GM18870 (cell line): ENCODE data around the gene KRT8.

Experiments used
- ATAC-seq: cut with Tn5 transposase; IDR thresholded peaks from one replicate; pipeline ENCODE4 v1.9.1; 2021; ENCODE audit warnings: moderate library complexity; ENCODE audit not compliant: unreplicated experiment

Gene KRT8

GRCh38 chr12:52925717-52926595 is 21.1 kb upstream of the KRT8 start:
- no peak for ATAC-seq

- no peak for ATAC-seq
These were observed 20.2 kb upstream of the KRT8 start for GRCh38 chr12:52924764-52925716.

- ATAC-seq: no peak
These were observed 16.8 kb upstream of the KRT8 start for GRCh38 chr12:52921488-52922165.

GRCh38 chr12:52920937-52921336 is 16.1 kb upstream of the KRT8 start:
- ATAC-seq: no peak

- no peak for ATAC-seq
These were observed 13.9 kb upstream of the KRT8 start for GRCh38 chr12:52918784-52919183.

- ATAC-seq: no peak
These were observed 13.5 kb upstream of the KRT8 start for GRCh38 chr12:52918351-52918750.

GRCh38 chr12:52917800-52918199 is 12.9 kb upstream of the KRT8 start:
- ATAC-seq: no peak

- no peak for ATAC-seq
These were observed 11.3 kb upstream of the KRT8 start for GRCh38 chr12:52916216-52916615.

GRCh38 chr12:52915637-52916036 is 10.8 kb upstream of the KRT8 start:
- no peak for ATAC-seq

- no peak for ATAC-seq
These were observed 9.8 kb upstream of the KRT8 start for GRCh38 chr12:52914576-52915121.

GRCh38 chr12:52913431-52913821 is 8.6 kb upstream of the KRT8 start:
- no peak for ATAC-seq

- no peak for ATAC-seq
These were observed 8.0 kb upstream of the KRT8 start for GRCh38 chr12:52912711-52913430.

GRCh38 chr12:52910248-52910883 is 5.5 kb upstream of the KRT8 start:
- no peak for ATAC-seq

GRCh38 chr12:52909796-52910195 is 4.9 kb upstream of the KRT8 start:
- no peak for ATAC-seq

- ATAC-seq: no peak
These were observed 4.5 kb upstream of the KRT8 start for GRCh38 chr12:52909331-52909730.

GRCh38 chr12:52907092-52907810 is 2.4 kb upstream of the KRT8 start:
- ATAC-seq: no peak

- ATAC-seq: no peak
These were observed 1.3 kb upstream of the KRT8 start for GRCh38 chr12:52906191-52906601.

- no peak for ATAC-seq
These were observed 894 bp downstream of the KRT8 start for GRCh38 chr12:52903855-52904508.
